HCT116 (cell line): ENCODE data around the gene STAB1. TPM values are rescaled to one million over a fixed set of nuclear protein-coding genes. Genes with fewer than 3 reads are reported as not detected.

Experiments
- ATAC-seq: fragments of 200-7000 bp; cut with Tn5 transposase; 2 replicates; pipeline ENCODE4 v1.9.1; 2020; ENCODE audit warnings: mild to moderate bottlenecking, moderate library complexity
- BruUV-seq: library from RNA; stranded (reverse); fragments of 400-500 nt; replicated peaks from 2 replicates; lab custom pipeline; 2021; lab: Mats Ljungman, UMichigan
- CTCF ChIA-PET: fragments of 300-600 bp; sonication (Branson Sonifier 250); formaldehyde crosslinking; loops from one replicate; lab custom pipeline; 2021; ENCODE audit warnings: antibody characterized with exemption; lab: Charles Lee
- POLR2A ChIA-PET: fragments of 300-600, 350-600 bp; sonication (Branson Sonifier 250); formaldehyde crosslinking; loops from one replicate; lab custom pipeline; 2021; ENCODE audit warnings: antibody characterized with exemption; lab: Charles Lee
- RAD21 ChIA-PET, 2 experiments: fragments of 300-600 bp; sonication (Branson Sonifier 250); formaldehyde crosslinking; loops; one replicate each; lab custom pipeline; 2023; ENCODE audit warnings: low total read pairs in 2 of 2; ENCODE audit not compliant: uncharacterized antibody in 2 of 2, unreplicated experiment in 2 of 2, low non-redundant PET in 1 of 2; lab: Charles Lee
- DNase-seq: peaks from one replicate; pipeline ENCODE4 v3.0.0-alpha.2; 2010; ENCODE audit warnings: low read depth, low spot score
- H2AFZ ChIP-seq: fragments of 200-600 bp; shearing (Covaris generic), sonication (generic); 2 replicates; pipeline ENCODE4 v1.6.1; 2017; ENCODE audit warnings: low read depth, mixed run types, mixed read lengths, antibody characterized with exemption, low read length; ENCODE audit not compliant: poor library complexity, severe bottlenecking
- H3K27ac ChIP-seq: 2 replicates; pipeline ENCODE4 v1.5.1; 2012; ENCODE audit warnings: low read depth, low read length
- H3K27me3 ChIP-seq: fragments of 200-600 bp; sonication (generic); 2 replicates; pipeline ENCODE4 v1.6.1; 2016; ENCODE audit warnings: mixed run types, low read length, mixed read lengths; ENCODE audit not compliant: insufficient read depth
- H3K36me3 ChIP-seq, 2 experiments: fragments of 200-500 bp in 1 of 2; fragments of 200-600 bp in 1 of 2; sonication (Bioruptor generic) in 1 of 2; sonication (generic) in 1 of 2; 2 replicates each; pipeline versions ENCODE4 v1.5.1 to v1.6.1; 2014 to 2016; ENCODE audit warnings: low read length in 2 of 2, inconsistent platforms in 1 of 2, mixed read lengths in 1 of 2, mixed run types in 1 of 2; ENCODE audit not compliant: insufficient read depth in 2 of 2, control insufficient read depth in 1 of 2
- H3K4me1 ChIP-seq, 2 experiments: fragments of 200-600 bp in 1 of 2; sonication (generic) in 1 of 2; 2 replicates each; pipeline versions ENCODE4 v1.5.1 to v1.6.1; 2012 to 2017; ENCODE audit warnings: low read length in 2 of 2, inconsistent platforms in 1 of 2, mild to moderate bottlenecking in 1 of 2, mixed read lengths in 1 of 2, mixed run types in 1 of 2, moderate library complexity in 1 of 2; ENCODE audit not compliant: insufficient read depth in 2 of 2, control insufficient read depth in 1 of 2
- H3K4me2 ChIP-seq: fragments of 200-600 bp; sonication (generic); 2 replicates; pipeline ENCODE4 v1.6.1; 2017; ENCODE audit warnings: mixed run types, low read length, mixed read lengths
- H3K4me3 ChIP-seq, 2 experiments: fragments of 200-600 bp in 1 of 2; sonication (generic) in 1 of 2; replicated peaks in 1 of 2; 2 replicates each; pipeline ENCODE4 v1.5.1; 2011 to 2016; ENCODE audit warnings: low read length in 2 of 2, control low read depth in 1 of 2, low read depth in 1 of 2, mild to moderate bottlenecking in 1 of 2, mixed read lengths in 1 of 2, mixed run types in 1 of 2
- H3K79me2 ChIP-seq: fragments of 200-600 bp; sonication (generic); 2 replicates; pipeline ENCODE4 v1.6.1; 2017; ENCODE audit warnings: mild to moderate bottlenecking, mixed run types, low read length, moderate library complexity, mixed read lengths; ENCODE audit not compliant: insufficient read depth
- H3K9ac ChIP-seq: fragments of 200-600 bp; sonication (generic); 2 replicates; pipeline ENCODE4 v1.6.1; 2016; ENCODE audit warnings: low read length, mixed read lengths
- H3K9me2 ChIP-seq: fragments of 200-600 bp; sonication (generic), shearing (Covaris generic); 2 replicates; pipeline ENCODE4 v1.6.1; 2017; ENCODE audit warnings: mixed run types, mild to moderate bottlenecking, moderate library complexity; ENCODE audit not compliant: insufficient read depth
- H3K9me3 ChIP-seq, 2 experiments: fragments of 200-500 bp in 1 of 2; fragments of 200-600 bp in 1 of 2; sonication (Bioruptor generic) in 1 of 2; sonication (generic) in 1 of 2; 2 replicates each; pipeline ENCODE4 v1.6.1; 2014 to 2017; ENCODE audit warnings: low read length in 2 of 2, mixed read lengths in 2 of 2, inconsistent platforms in 1 of 2, low read depth in 1 of 2, mild to moderate bottlenecking in 1 of 2, mixed run types in 1 of 2, moderate library complexity in 1 of 2; ENCODE audit not compliant: control insufficient read depth in 1 of 2, insufficient read depth in 1 of 2
- H4K20me1 ChIP-seq: fragments of 200-600 bp; sonication (generic), shearing (Covaris generic); 2 replicates; pipeline ENCODE4 v1.6.1; 2017; ENCODE audit warnings: mixed run types, mild to moderate bottlenecking, moderate library complexity; ENCODE audit not compliant: insufficient read depth
- CTCF ChIP-seq, 3 experiments: fragments of 200-600 bp in 1 of 3; sonication (generic) in 1 of 3; IDR thresholded peaks in 2 of 3; conservative IDR thresholded peaks in 1 of 3; 2 replicates each; pipeline ENCODE4 v1.5.1; 2012 to 2017; ENCODE audit warnings: low read depth in 2 of 3, low read length in 2 of 3, antibody characterized with exemption in 1 of 3, borderline replicate concordance in 1 of 3, control low read depth in 1 of 3, mild to moderate bottlenecking in 1 of 3, mixed read lengths in 1 of 3, mixed run types in 1 of 3, moderate library complexity in 1 of 3; ENCODE audit not compliant: insufficient read depth in 1 of 3
- ELF1 ChIP-seq: IDR thresholded peaks from 2 replicates; pipeline ENCODE4 v1.6.1; 2012; ENCODE audit warnings: low read depth, borderline replicate concordance
- EZH2 ChIP-seq: fragments of 200-600 bp; sonication (generic); IDR thresholded peaks from 2 replicates; pipeline ENCODE4 v1.6.1; 2017; ENCODE audit warnings: antibody characterized with exemption, mixed run types
- MAX ChIP-seq: IDR thresholded peaks from 2 replicates; pipeline ENCODE4 v1.6.1; 2012
- POLR2AphosphoS5 ChIP-seq: IDR thresholded peaks from 2 replicates; pipeline ENCODE4 v1.6.1; 2011; ENCODE audit warnings: mild to moderate bottlenecking, low read depth, low read length, moderate library complexity
- RAD21 ChIP-seq: IDR thresholded peaks from 2 replicates; pipeline ENCODE4 v1.6.1; 2012; ENCODE audit warnings: low read depth, mild to moderate bottlenecking
- REST ChIP-seq: IDR thresholded peaks from 2 replicates; pipeline ENCODE4 v1.6.1; 2012; ENCODE audit warnings: low read depth
- SP1 ChIP-seq: IDR thresholded peaks from 2 replicates; pipeline ENCODE4 v1.6.1; 2012; ENCODE audit warnings: low read depth
- TCF7L2 ChIP-seq: IDR thresholded peaks from 2 replicates; pipeline ENCODE4 v1.7.0; 2011; ENCODE audit warnings: borderline replicate concordance, inconsistent platforms; ENCODE audit not compliant: insufficient read depth, insufficient read length; ENCODE audit errors: extremely low read depth
- YY1 ChIP-seq: IDR thresholded peaks from 2 replicates; pipeline ENCODE4 v1.6.1; 2011; ENCODE audit warnings: low read length, low read depth, moderate library complexity, mild to moderate bottlenecking; ENCODE audit not compliant: insufficient replicate concordance; ENCODE audit errors: extremely low read depth
- ZFX ChIP-seq: fragments of 450-650 bp; IDR thresholded peaks from 2 replicates; pipeline ENCODE4 v1.6.1; 2017
- ZNF274 ChIP-seq: fragments of 200-500 bp; sonication (Bioruptor generic); IDR thresholded peaks from 2 replicates; pipeline ENCODE4 v1.6.1; 2014; ENCODE audit warnings: mild to moderate bottlenecking, low read depth, low read length, inconsistent platforms
- intact Hi-C: fragments of 100-400 bp; cut with micrococcal nuclease; formaldehyde crosslinking; loops from 2 replicates; pipeline ENCODE4 v1.10.0; 2022
- total RNA-seq: library from RNA; stranded (reverse); gene quantifications from one replicate; pipeline ENCODE4 v1.2.1, GENCODE V29; 2021; ENCODE audit not compliant: unreplicated experiment

STAB1 gene
- total RNA-seq, 1 experiment from 2014 or later: 0.44 TPM

GRCh38 chr3:52537726-52538421, 42.7 kb downstream of the STAB1 start:
- H3K79me2 ChIP-seq: peaks cover 59% of the 10 kb centered on the region

GRCh38 chr3:52539010-52539653, 44.0 kb downstream of the STAB1 start:
- H3K27ac ChIP-seq: no peak overlapping the region
- intact Hi-C loops: no loop called here
- H3K27me3 ChIP-seq: no peaks in the 10 kb centered on the region
- no peak for DNase-seq
- ATAC-seq: no peak
- ChIA-PET POLR2A (interaction anchor here (0.7 kb wide), 1 partner anchor 328 kb away, joined by 3 read pairs; no protein-coding TSS in a partner anchor), CTCF (no interaction called here), RAD21 (no interaction called here)
- H3K79me2 ChIP-seq: peaks cover 55% of the 10 kb centered on the region
- H3K4me2 ChIP-seq: no peak overlapping the region
- peaks cover 0 to 7% of the 10 kb centered on the region in 2 experiments; a peak in 1 of 4 replicates for H3K36me3 ChIP-seq
- H3K9ac ChIP-seq: no peak overlapping the region
- no peaks in the 10 kb centered on the region for H3K9me3 ChIP-seq
- no peak overlapping the region for H3K4me3 ChIP-seq
- peaks cover 7 to 21% of the 10 kb centered on the region in 2 experiments; a peak in 3 of 4 replicates for H3K4me1 ChIP-seq
- H4K20me1 ChIP-seq: no peaks in the 10 kb centered on the region
- no peak overlapping the region for H2AFZ ChIP-seq
- BruUV-seq: no TSS peak
- no peaks in the 10 kb centered on the region for H3K9me2 ChIP-seq
- TF ChIP-seq RAD21: no peak
- no peak for TF ChIP-seq SP1
- no peak for TF ChIP-seq POLR2AphosphoS5
- no peak for TF ChIP-seq CTCF (IDR thresholded peaks at IDR 0.05 in 2 of 3, conservative IDR thresholded peaks at IDR 0.05 in 1 of 3; ENCODE audit: borderline replicate concordance in 1 of 3, insufficient read depth in 1 of 3, low read depth in 2 of 3, low read length in 2 of 3)
- no peak for TF ChIP-seq ELF1
- TF ChIP-seq EZH2: no peak
- no peak for TF ChIP-seq ZNF274
- no peak for TF ChIP-seq YY1
- no peak for TF ChIP-seq REST

More at GRCh38 chr3:52537726-52538421, 42.7 kb downstream of the STAB1 start:
- ATAC-seq (no peak), DNase-seq (no peak)
- H3K36me3 ChIP-seq: peaks cover 0 to 7% of the 10 kb centered on the region in 2 experiments; a peak in 1 of 4 replicates
- intact Hi-C loops: loop anchor here (2.0 kb wide), 1 partner anchor 145 kb away; no protein-coding TSS in a partner anchor
- no peaks in the 10 kb centered on the region for H3K9me2 ChIP-seq
- no peak overlapping the region for H2AFZ ChIP-seq
- BruUV-seq: no TSS peak
- TF ChIP-seq MAX (no peak), ZFX (no peak), TCF7L2 (no peak)
- RAD21 ChIA-PET: no interaction called here
- H3K4me2 ChIP-seq: peak overlapping the region; percentile 84
- no peaks in the 10 kb centered on the region for H4K20me1 ChIP-seq
- H3K4me1 ChIP-seq: peaks cover 7 to 24% of the 10 kb centered on the region in 2 experiments; a peak in 3 of 4 replicates
- H3K4me3 ChIP-seq: peak overlapping the region; percentile 86 to 93
- H3K9ac ChIP-seq: peak overlapping the region; percentile 98
- CTCF ChIA-PET: no interaction called here
- no peaks in the 10 kb centered on the region for H3K27me3 ChIP-seq
- POLR2A ChIA-PET: interaction anchor here (1.2 kb wide), 1 partner anchor 99 kb away, joined by 3 read pairs; no protein-coding TSS in a partner anchor
- H3K27ac ChIP-seq: peak overlapping the region; percentile 79; the same call in 1 of the 2 replicates
- no peaks in the 10 kb centered on the region for H3K9me3 ChIP-seq
